Activated CD4-positive, alpha-beta memory T cell treated with anti-CD3 and anti-CD28 coated beads for 36 hours (primary cell): ENCODE measurements around the gene FAM76A. TPM values are rescaled to one million over a fixed set of nuclear protein-coding genes. Genes with fewer than 3 reads are reported as not detected.
"Not testable (repeated sequence)": the region's sequence is repeated elsewhere in the genome, so short reads cannot be mapped to it uniquely, and the experiment has no call there.

ENCODE experiments used
- CTCF ChIA-PET: fragments of 350-600 bp; sonication (Branson Sonifier 250); formaldehyde crosslinking; loops from one replicate; lab custom pipeline; 2021; ENCODE audit warnings: antibody characterized with exemption, inconsistent platforms; lab: Charles Lee
- POLR2A ChIA-PET: fragments of 350-600 bp; sonication (Branson Sonifier 250); formaldehyde crosslinking; loops from one replicate; lab custom pipeline; 2021; ENCODE audit warnings: antibody characterized with exemption; lab: Charles Lee
- DNase-seq: peaks from one replicate; pipeline ENCODE4 v3.0.0-alpha.2; 2020
- H3K27ac Mint-ChIP-seq: one replicate; pipeline ENCODE4 v1.8.0; 2021; ENCODE audit warnings: mixed read lengths
- H3K27me3 Mint-ChIP-seq: one replicate; pipeline ENCODE4 v1.8.0; 2021; ENCODE audit warnings: mixed read lengths
- H3K36me3 Mint-ChIP-seq: one replicate; pipeline ENCODE4 v1.8.0; 2021; ENCODE audit warnings: mixed read lengths
- H3K4me1 Mint-ChIP-seq: one replicate; pipeline ENCODE4 v1.8.0; 2021; ENCODE audit warnings: low read depth, mixed read lengths
- H3K4me3 Mint-ChIP-seq: one replicate; pipeline ENCODE4 v1.8.0; 2021; ENCODE audit warnings: mild to moderate bottlenecking, mixed read lengths
- H3K9me3 Mint-ChIP-seq: one replicate; pipeline ENCODE4 v1.8.0; 2021; ENCODE audit warnings: mixed read lengths
- intact Hi-C: fragments of 100-400 bp; cut with micrococcal nuclease; formaldehyde crosslinking; loops from one replicate; pipeline ENCODE4 v1.15.1; 2023
- total RNA-seq, 2 experiments: library from RNA; stranded (reverse); gene quantifications; one replicate each; pipeline ENCODE4 v1.2.3, GENCODE V29; 2021

The FAM76A gene
- total RNA-seq, 2 experiments from 2014 or later, result 8.1 to 11.8 TPM

- POLR2A ChIA-PET, result no interaction called here
- intact Hi-C loops, result loop anchor here (5.0 kb wide), 1 partner anchor 98 kb away; the partner anchor contains the start of gene IFI6
- no peak for DNase-seq
- Mint-ChIP-seq H3K27ac (no peak overlapping the region), H3K4me1 (peaks cover 19% of the 10 kb centered on the region), H3K27me3 (no peaks in the 10 kb centered on the region), H3K4me3 (no peak overlapping the region), H3K9me3 (no peaks in the 10 kb centered on the region), H3K36me3 (peaks cover 2% of the 10 kb centered on the region)
- CTCF ChIA-PET, result interaction anchor here (0.9 to 1.1 kb wide), 2 partner anchors 60 to 214 kb away, joined by 3 read pairs; partner anchors contain the start of gene PPP1R8
Measured at GRCh38 chr1:27770293-27770830, 44.6 kb downstream of the FAM76A start.

- no peaks in the 10 kb centered on the region for H3K27me3 Mint-ChIP-seq
- H3K36me3 Mint-ChIP-seq, result peaks cover 8% of the 10 kb centered on the region
- peak overlapping the region; percentile 95 for H3K4me3 Mint-ChIP-seq
- peak overlapping the region; percentile 99 for H3K27ac Mint-ChIP-seq
- no peak for DNase-seq
- H3K9me3 Mint-ChIP-seq, result no peaks in the 10 kb centered on the region
- ChIA-PET CTCF (interaction anchor here (0.6 to 5.7 kb wide), 5 partner anchors 12 to 476 kb away, joined by 3 to 40 read pairs (median 7); partner anchors contain the start of genes FAM76A and IFI6), POLR2A (interaction anchor here (0.6 to 2.9 kb wide), 12 partner anchors 9 to 617 kb away, joined by 3 to 34 read pairs (median 4); partner anchors contain the start of genes FAM76A, IFI6, MED18 and PPP1R8)
- intact Hi-C loops, result loop anchor here (2.0 to 5.0 kb wide), 2 partner anchors 100 to 141 kb away; partner anchors contain the start of gene IFI6
- peaks cover 30% of the 10 kb centered on the region for H3K4me1 Mint-ChIP-seq
Measured at GRCh38 chr1:27772036-27772931, 46.5 kb downstream of the FAM76A start.

GRCh38 chr1:27772932-27773825 lies 47.4 kb downstream of the FAM76A start, which contains the start of gene STX12:
TSS of gene STX12 (plus strand) at chr1:27773219. CDS start at chr1:27773308, 89 bp downstream.
- ChIA-PET POLR2A (interaction anchor here (0.6 to 2.9 kb wide), 14 partner anchors 8 to 733 kb away, joined by 3 to 34 read pairs (median 4); partner anchors contain the start of genes FAM76A, IFI6, MED18 and PPP1R8), CTCF (interaction anchor here (0.6 to 5.7 kb wide), 7 partner anchors 12 to 475 kb away, joined by 3 to 40 read pairs (median 3); partner anchors contain the start of genes FAM76A and IFI6)
- Mint-ChIP-seq H3K9me3 (no peaks in the 10 kb centered on the region), H3K27me3 (no peaks in the 10 kb centered on the region), H3K4me3 (peak within 1 kb of the TSS; percentile 95), H3K4me1 (peaks cover 35% of the 10 kb centered on the region), H3K27ac (peak within 1 kb of the TSS; percentile 99), H3K36me3 (peaks cover 8% of the 10 kb centered on the region)
- intact Hi-C loops, result loop anchor here (1.0 to 5.0 kb wide), 4 partner anchors 48 to 140 kb away; partner anchors contain the start of genes FAM76A, IFI6 and PPP1R8
- peak; percentile 100 for DNase-seq

DNA sequence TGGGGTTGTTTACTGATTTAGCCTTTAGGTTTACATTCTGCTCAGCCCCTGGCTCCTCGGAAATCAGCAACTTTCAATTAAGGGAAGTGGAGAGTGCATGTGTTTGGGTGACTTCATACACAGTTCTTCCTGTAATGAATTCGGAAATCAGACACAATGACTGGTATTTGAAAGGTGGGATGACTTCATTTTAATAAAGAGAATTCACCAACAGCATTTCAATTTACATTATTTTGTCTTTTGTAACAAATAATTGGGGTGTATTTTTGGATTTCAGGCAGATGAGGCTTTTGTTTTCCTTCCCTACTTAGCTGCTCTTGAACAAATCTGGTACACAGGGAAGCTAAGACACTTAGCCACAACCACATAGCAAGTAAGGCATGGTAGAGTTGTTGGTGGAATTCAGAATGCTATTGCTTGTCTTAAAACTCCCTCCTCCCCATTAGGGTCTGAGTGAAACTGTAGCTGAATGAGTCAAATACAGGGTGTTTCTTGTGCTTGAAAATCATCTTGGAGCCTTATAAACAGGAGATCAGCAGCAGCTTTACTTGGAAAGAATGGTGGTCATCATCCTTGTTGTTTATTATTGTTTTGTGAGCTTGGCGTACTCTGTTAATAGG lies 48.2 kb downstream of the FAM76A start:
- H3K27ac Mint-ChIP-seq, result peak overlapping the region; percentile 95
- ChIA-PET POLR2A (interaction anchor here (1.0 to 2.9 kb wide), 5 partner anchors 28 to 732 kb away, joined by 3 to 34 read pairs (median 5); partner anchors contain the start of genes FAM76A, PPP1R8 and RCC1), CTCF (interaction anchor here (0.7 to 5.7 kb wide), 7 partner anchors 11 to 475 kb away, joined by 3 to 40 read pairs (median 3); partner anchors contain the start of genes FAM76A and IFI6)
- no peaks in the 10 kb centered on the region for H3K27me3 Mint-ChIP-seq
- H3K4me3 Mint-ChIP-seq, result peak overlapping the region; percentile 95
- H3K36me3 Mint-ChIP-seq, result peaks cover 8% of the 10 kb centered on the region
- no peaks in the 10 kb centered on the region for H3K9me3 Mint-ChIP-seq
- peaks cover 36% of the 10 kb centered on the region for H3K4me1 Mint-ChIP-seq
- DNase-seq, result no peak
- intact Hi-C loops, result loop anchor here (1.0 to 5.0 kb wide), 4 partner anchors 49 to 139 kb away; partner anchors contain the start of genes FAM76A, IFI6 and PPP1R8

GRCh38 chr1:27774654-27775053 lies 48.9 kb downstream of the FAM76A start:
- CTCF ChIA-PET, result interaction anchor here (0.7 to 5.7 kb wide), 3 partner anchors 37 to 104 kb away, joined by 3 to 40 read pairs (median 3); partner anchors contain the start of genes FAM76A and IFI6
- no peak overlapping the region for H3K4me3 Mint-ChIP-seq
- DNase-seq, result no peak
- no peaks in the 10 kb centered on the region for H3K9me3 Mint-ChIP-seq
- H3K27me3 Mint-ChIP-seq, result no peaks in the 10 kb centered on the region
- H3K4me1 Mint-ChIP-seq, result peaks cover 38% of the 10 kb centered on the region
- POLR2A ChIA-PET, result interaction anchor here (1.4 to 2.9 kb wide), 3 partner anchors 49 to 731 kb away, joined by 3 to 34 read pairs (median 5); partner anchors contain the start of genes FAM76A, PPP1R8 and RCC1
- no peak overlapping the region for H3K27ac Mint-ChIP-seq
- peaks cover 8% of the 10 kb centered on the region for H3K36me3 Mint-ChIP-seq
- intact Hi-C loops, result loop anchor here (5.0 kb wide), 1 partner anchor 102 kb away; the partner anchor contains the start of gene IFI6

- CTCF ChIA-PET, result interaction anchor here (5.7 kb wide), 1 partner anchor 105 kb away, joined by 40 read pairs; the partner anchor contains the start of gene IFI6
- DNase-seq, intact Hi-C loops, H3K27me3 Mint-ChIP-seq, H3K4me3 Mint-ChIP-seq, H3K36me3 Mint-ChIP-seq, H3K9me3 Mint-ChIP-seq, H3K27ac Mint-ChIP-seq, POLR2A ChIA-PET: not testable (repeated sequence)
- peaks cover 38% of the 10 kb centered on the region for H3K4me1 Mint-ChIP-seq
Measured at GRCh38 chr1:27775336-27775735, 49.6 kb downstream of the FAM76A start.

GRCh38 chr1:27776276-27776675 lies 50.5 kb downstream of the FAM76A start:
- POLR2A ChIA-PET, result interaction anchor here (0.6 kb wide), 1 partner anchor 50 kb away, joined by 7 read pairs; the partner anchor contains the start of gene FAM76A
- H3K4me1 Mint-ChIP-seq, result peaks cover 38% of the 10 kb centered on the region
- H3K36me3 Mint-ChIP-seq, H3K27me3 Mint-ChIP-seq, H3K27ac Mint-ChIP-seq, H3K4me3 Mint-ChIP-seq, DNase-seq, H3K9me3 Mint-ChIP-seq, intact Hi-C loops: not testable (repeated sequence)
- CTCF ChIA-PET, result interaction anchor here (5.7 kb wide), 1 partner anchor 106 kb away, joined by 40 read pairs; the partner anchor contains the start of gene IFI6

DNA sequence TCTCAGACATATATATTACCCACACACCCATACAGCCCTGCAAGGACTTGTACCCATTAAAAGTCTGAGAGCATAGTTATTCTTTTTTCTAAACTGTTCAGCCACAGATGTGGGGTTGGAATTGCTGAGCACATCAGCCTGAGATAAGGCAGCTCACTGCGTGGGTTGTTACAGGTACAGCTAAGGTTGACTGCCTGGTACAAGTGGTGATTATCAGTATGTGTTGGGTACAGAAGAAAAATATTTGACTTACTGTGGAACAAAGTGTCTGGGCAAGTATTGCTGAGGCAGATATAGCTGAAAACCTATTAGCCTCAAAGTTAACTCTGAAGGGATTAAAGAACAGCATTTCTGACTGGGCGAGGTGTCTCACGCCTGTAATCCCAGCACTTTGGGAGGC lies 52.3 kb downstream of the FAM76A start:
- intact Hi-C loops, result no loop called here
- Mint-ChIP-seq H3K4me3 (no peak overlapping the region), H3K27me3 (no peaks in the 10 kb centered on the region), H3K36me3 (peaks cover 10% of the 10 kb centered on the region), H3K27ac (no peak overlapping the region), H3K9me3 (no peaks in the 10 kb centered on the region), H3K4me1 (peaks cover 33% of the 10 kb centered on the region)
- ChIA-PET POLR2A (interaction anchor here (0.5 kb wide), 1 partner anchor 57 kb away, joined by 3 read pairs; no protein-coding TSS in a partner anchor), CTCF (no interaction called here)
- no peak for DNase-seq

- Mint-ChIP-seq H3K36me3 (peaks cover 8% of the 10 kb centered on the region), H3K9me3 (no peaks in the 10 kb centered on the region), H3K27ac (no peak overlapping the region), H3K4me1 (peaks cover 30% of the 10 kb centered on the region), H3K4me3 (no peak overlapping the region), H3K27me3 (no peaks in the 10 kb centered on the region)
- POLR2A ChIA-PET, result no interaction called here
- intact Hi-C loops, result no loop called here
- CTCF ChIA-PET, result no interaction called here
- DNase-seq, result no peak
Measured at GRCh38 chr1:27779122-27779521, 53.4 kb downstream of the FAM76A start.

DNA sequence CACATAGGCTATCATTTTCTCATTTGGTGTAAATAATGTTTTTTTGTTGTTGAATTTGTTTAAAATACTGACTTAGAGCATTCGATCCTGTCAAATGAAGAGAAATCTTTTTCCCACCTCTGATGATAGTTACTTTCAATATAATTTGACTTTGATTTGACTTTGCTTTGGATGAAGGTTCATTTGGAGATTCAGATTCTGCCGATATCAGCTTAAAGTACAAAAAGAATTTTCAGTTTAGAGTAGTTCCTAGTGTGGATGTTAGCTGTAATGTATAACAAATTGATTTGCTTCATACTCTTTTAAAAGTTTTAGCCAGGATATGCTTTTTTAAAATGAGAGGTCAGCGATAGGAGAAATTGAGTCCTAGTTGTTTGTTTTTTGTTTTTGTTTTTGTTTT lies 57.2 kb downstream of the FAM76A start:
- peaks cover 21% of the 10 kb centered on the region for H3K4me1 Mint-ChIP-seq
- no peaks in the 10 kb centered on the region for H3K27me3 Mint-ChIP-seq
- H3K27ac Mint-ChIP-seq, result no peak overlapping the region
- H3K4me3 Mint-ChIP-seq, result no peak overlapping the region
- H3K9me3 Mint-ChIP-seq, result no peaks in the 10 kb centered on the region
- no peak for DNase-seq
- ChIA-PET CTCF (no interaction called here), POLR2A (no interaction called here)
- peaks cover 2% of the 10 kb centered on the region for H3K36me3 Mint-ChIP-seq
- intact Hi-C loops, result no loop called here
